Dendritic cell treated with granulocyte-macrophage colony-stimulating factor and Interleukin-4, amounts not matched to agents 40 ng/mL and 50 ng/mL, for 4 days (primary cell): ENCODE data around the gene CNN1.
"Not testable (repeated sequence)": the region's sequence is repeated elsewhere in the genome, so short reads cannot be mapped to it uniquely, and the experiment has no call there.

Experiments used
- H3K27ac Mint-ChIP-seq: one replicate; pipeline ENCODE4 v1.8.0; 2022; ENCODE audit warnings: mild to moderate bottlenecking, mixed read lengths
- H3K27me3 Mint-ChIP-seq: one replicate; pipeline ENCODE4 v1.8.0; 2022; ENCODE audit warnings: mild to moderate bottlenecking, mixed read lengths
- H3K36me3 Mint-ChIP-seq: one replicate; pipeline ENCODE4 v1.8.0; 2022; ENCODE audit warnings: low read depth, mixed read lengths
- H3K4me1 Mint-ChIP-seq: one replicate; pipeline ENCODE4 v1.8.0; 2022; ENCODE audit warnings: low read depth, mixed read lengths
- H3K4me3 Mint-ChIP-seq: one replicate; pipeline ENCODE4 v1.8.0; 2022; ENCODE audit warnings: mild to moderate bottlenecking, moderate library complexity, mixed read lengths
- H3K9me3 Mint-ChIP-seq: one replicate; pipeline ENCODE4 v1.8.0; 2022; ENCODE audit warnings: mixed read lengths
- intact Hi-C: fragments of 100-400 bp; cut with micrococcal nuclease; formaldehyde crosslinking; loops from one replicate; pipeline ENCODE4 v1.15.0; 2022

Gene CNN1

GRCh38 chr19:11565649-11565980 is 27.0 kb downstream of the CNN1 start:
- intact Hi-C loops, H3K9me3 Mint-ChIP-seq, H3K36me3 Mint-ChIP-seq, H3K4me3 Mint-ChIP-seq, H3K27me3 Mint-ChIP-seq: not testable (repeated sequence)
- H3K4me1 Mint-ChIP-seq: peaks cover 71% of the 10 kb centered on the region
- H3K27ac Mint-ChIP-seq: peak overlapping the region; percentile 87

- Mint-ChIP-seq H3K36me3 (peaks cover 6% of the 10 kb centered on the region), H3K4me1 (peaks cover 71% of the 10 kb centered on the region), H3K27ac (peak overlapping the region; percentile 87), H3K9me3 (no peaks in the 10 kb centered on the region), H3K4me3 (no peak overlapping the region), H3K27me3 (no peaks in the 10 kb centered on the region)
- intact Hi-C loops: no loop called here
Observed at GRCh38 chr19:11566164-11566563, 27.5 kb downstream of the CNN1 start.

- Mint-ChIP-seq H3K9me3 (no peaks in the 10 kb centered on the region), H3K4me3 (no peak overlapping the region), H3K4me1 (peaks cover 48% of the 10 kb centered on the region), H3K27me3 (no peaks in the 10 kb centered on the region), H3K36me3 (peaks cover 24% of the 10 kb centered on the region), H3K27ac (peak overlapping the region; percentile 70)
- intact Hi-C loops: no loop called here
Observed at GRCh38 chr19:11570039-11570462, 31.4 kb downstream of the CNN1 start.

- H3K27me3 Mint-ChIP-seq, H3K4me3 Mint-ChIP-seq, intact Hi-C loops, H3K9me3 Mint-ChIP-seq: not testable (repeated sequence)
- peaks cover 58% of the 10 kb centered on the region for H3K4me1 Mint-ChIP-seq
- peak overlapping the region; percentile 27 for H3K27ac Mint-ChIP-seq
- peaks cover 51% of the 10 kb centered on the region for H3K36me3 Mint-ChIP-seq
Observed at GRCh38 chr19:11573354-11573753, 34.7 kb downstream of the CNN1 start.

GRCh38 chr19:11573763-11574162 is 35.1 kb downstream of the CNN1 start:
- peaks cover 57% of the 10 kb centered on the region for H3K4me1 Mint-ChIP-seq
- H3K4me3 Mint-ChIP-seq, H3K27me3 Mint-ChIP-seq, intact Hi-C loops, H3K9me3 Mint-ChIP-seq: not testable (repeated sequence)
- H3K36me3 Mint-ChIP-seq: peaks cover 55% of the 10 kb centered on the region
- H3K27ac Mint-ChIP-seq: peak overlapping the region; percentile 27

- H3K9me3 Mint-ChIP-seq: no peaks in the 10 kb centered on the region
- H3K4me1 Mint-ChIP-seq: peaks cover 54% of the 10 kb centered on the region
- H3K4me3 Mint-ChIP-seq: peak overlapping the region; percentile 34
- no peaks in the 10 kb centered on the region for H3K27me3 Mint-ChIP-seq
- H3K27ac Mint-ChIP-seq: peak overlapping the region; percentile 45
- intact Hi-C loops: no loop called here
- peaks cover 62% of the 10 kb centered on the region for H3K36me3 Mint-ChIP-seq
Observed at GRCh38 chr19:11574689-11575088, 36.0 kb downstream of the CNN1 start.

- peaks cover 62% of the 10 kb centered on the region for H3K36me3 Mint-ChIP-seq
- peak overlapping the region; percentile 90 for H3K4me3 Mint-ChIP-seq
- H3K27me3 Mint-ChIP-seq: no peaks in the 10 kb centered on the region
- H3K9me3 Mint-ChIP-seq: no peaks in the 10 kb centered on the region
- intact Hi-C loops: loop anchor here (1.0 kb wide), 1 partner anchor 8 kb away; no protein-coding TSS in a partner anchor
- peaks cover 57% of the 10 kb centered on the region for H3K4me1 Mint-ChIP-seq
- H3K27ac Mint-ChIP-seq: peak overlapping the region; percentile 89
Observed at GRCh38 chr19:11576227-11576626, 37.6 kb downstream of the CNN1 start.

- Mint-ChIP-seq H3K9me3 (no peaks in the 10 kb centered on the region), H3K4me3 (peak within 1 kb of the TSS; percentile 90), H3K27ac (peak within 1 kb of the TSS; percentile 89), H3K36me3 (peaks cover 58% of the 10 kb centered on the region), H3K27me3 (no peaks in the 10 kb centered on the region), H3K4me1 (peaks cover 68% of the 10 kb centered on the region)
- intact Hi-C loops: no loop called here
Observed at GRCh38 chr19:11577451-11578257, 39.0 kb downstream of the CNN1 start, which contains the start of gene ACP5. TSS of gene ACP5 (minus strand) at chr19:11577645. CDS start at chr19:11577317, 328 bp downstream.

- Mint-ChIP-seq H3K9me3 (no peaks in the 10 kb centered on the region), H3K4me1 (peaks cover 73% of the 10 kb centered on the region), H3K27me3 (no peaks in the 10 kb centered on the region), H3K27ac (peak overlapping the region; percentile 89), H3K4me3 (peak overlapping the region; percentile 90), H3K36me3 (peaks cover 58% of the 10 kb centered on the region)
- intact Hi-C loops: no loop called here
Observed at GRCh38 chr19:11578258-11579142, 39.8 kb downstream of the CNN1 start.

- no peaks in the 10 kb centered on the region for H3K27me3 Mint-ChIP-seq
- H3K27ac Mint-ChIP-seq: peak overlapping the region; percentile 89
- H3K4me3 Mint-ChIP-seq: peak overlapping the region; percentile 90
- intact Hi-C loops: no loop called here
- peaks cover 79% of the 10 kb centered on the region for H3K4me1 Mint-ChIP-seq
- no peaks in the 10 kb centered on the region for H3K9me3 Mint-ChIP-seq
- H3K36me3 Mint-ChIP-seq: peaks cover 48% of the 10 kb centered on the region
Observed at GRCh38 chr19:11580116-11580515, 41.5 kb downstream of the CNN1 start.

GRCh38 chr19:11581740-11582139 is 43.1 kb downstream of the CNN1 start:
- Mint-ChIP-seq H3K27me3 (no peaks in the 10 kb centered on the region), H3K4me3 (peak overlapping the region; percentile 63), H3K9me3 (no peaks in the 10 kb centered on the region), H3K36me3 (peaks cover 31% of the 10 kb centered on the region), H3K4me1 (peaks cover 83% of the 10 kb centered on the region), H3K27ac (peak overlapping the region; percentile 89)
- intact Hi-C loops: no loop called here

GRCh38 chr19:11586331-11586730 is 47.7 kb downstream of the CNN1 start:
- H3K36me3 Mint-ChIP-seq: peaks cover 4% of the 10 kb centered on the region
- H3K4me1 Mint-ChIP-seq: peaks cover 62% of the 10 kb centered on the region
- H3K27ac Mint-ChIP-seq: peak overlapping the region; percentile 89
- no peaks in the 10 kb centered on the region for H3K9me3 Mint-ChIP-seq
- intact Hi-C loops: loop anchor here (2.0 kb wide), 1 partner anchor 48 kb away; the partner anchor contains the start of gene CNN1
- no peak overlapping the region for H3K4me3 Mint-ChIP-seq
- no peaks in the 10 kb centered on the region for H3K27me3 Mint-ChIP-seq

GRCh38 chr19:11587302-11587974 is 48.8 kb downstream of the CNN1 start:
- Mint-ChIP-seq H3K36me3 (no peaks in the 10 kb centered on the region), H3K4me1 (peaks cover 52% of the 10 kb centered on the region), H3K27ac (peak overlapping the region; percentile 74), H3K27me3 (no peaks in the 10 kb centered on the region), H3K9me3 (no peaks in the 10 kb centered on the region), H3K4me3 (no peak overlapping the region)
- intact Hi-C loops: loop anchor here (1.0 to 2.0 kb wide), 2 partner anchors 27 to 49 kb away; partner anchors contain the start of gene CNN1
